ENCODE measurements around the gene SLC46A1.

SLC46A1 gene

DNA sequence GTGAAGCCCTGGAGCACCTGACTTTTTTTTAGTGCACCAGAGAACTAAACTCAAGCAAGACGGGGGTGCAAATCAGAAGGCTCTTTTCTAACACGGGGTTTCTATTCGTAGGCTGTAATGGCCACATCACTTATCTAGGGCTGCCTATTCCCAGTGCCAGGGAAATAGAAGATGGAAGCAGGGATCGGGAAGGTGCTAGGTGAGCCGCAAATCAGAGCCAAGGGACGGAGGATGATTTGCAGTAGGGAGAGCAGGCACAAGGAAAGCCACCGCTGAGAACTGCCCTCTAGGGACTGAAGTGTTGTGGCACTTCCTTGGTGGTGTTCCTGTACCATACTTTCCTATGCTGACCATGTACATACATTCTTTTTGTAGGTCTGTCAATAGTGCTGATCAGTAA is 7.8 kb upstream of the SLC46A1 start:
- Histone ChIP-seq H3K9me2 (replicated peaks; ENCODE audit: insufficient read depth, low read length) (no peaks in the 10 kb centered on the region), H3K36me3 (replicated peaks; ENCODE audit: insufficient read depth, low read length) (no peaks in the 10 kb centered on the region), H3K9ac (ENCODE audit: low read length) (no peak overlapping the region), H3K4me1 (ENCODE audit: low read length) (no peaks in the 10 kb centered on the region), H3K9me3 (replicated peaks; ENCODE audit: insufficient read depth, low read length) (no peaks in the 10 kb centered on the region), H2AFZ (ENCODE audit: low read length) (no peak overlapping the region), H4K20me1 (ENCODE audit: insufficient read depth, low read length) (no peaks in the 10 kb centered on the region), H3K27ac (ENCODE audit: low read length) (no peak overlapping the region), H3K4me3 (ENCODE audit: low read length) (no peak overlapping the region), H3K79me2 (ENCODE audit: low read length) (no peaks in the 10 kb centered on the region), H3K27me3 (replicated peaks; ENCODE audit: insufficient read depth, low read length) (no peaks in the 10 kb centered on the region), H3F3A (ENCODE audit: insufficient read depth, low read length) (no peaks in the 10 kb centered on the region), H3K4me2 (ENCODE audit: low read depth, low read length) (no peak overlapping the region)
- no peak for DNase-seq
- TF ChIP-seq CTCF (IDR thresholded peaks at IDR 0.05; ENCODE audit: low read length) (no peak), EZH2 (optimal IDR thresholded peaks at IDR 0.05; ENCODE audit: low read depth, low read length) (no peak), EZH2phosphoT487 (IDR thresholded peaks at IDR 0.05; ENCODE audit: low read length) (no peak)

- no peaks in the 10 kb centered on the region for H3K27me3 ChIP-seq (replicated peaks; ENCODE audit: insufficient read depth, low read length)
- no peaks in the 10 kb centered on the region for H3F3A ChIP-seq (ENCODE audit: insufficient read depth, low read length)
- no peak for TF ChIP-seq EZH2phosphoT487 (IDR thresholded peaks at IDR 0.05; ENCODE audit: low read length)
- no peak for TF ChIP-seq EZH2 (optimal IDR thresholded peaks at IDR 0.05; ENCODE audit: low read depth, low read length)
- no peak for TF ChIP-seq CTCF (IDR thresholded peaks at IDR 0.05; ENCODE audit: low read length)
- no peaks in the 10 kb centered on the region for H4K20me1 ChIP-seq (ENCODE audit: insufficient read depth, low read length)
- no peaks in the 10 kb centered on the region for H3K79me2 ChIP-seq (ENCODE audit: low read length)
- no peak overlapping the region for H2AFZ ChIP-seq (ENCODE audit: low read length)
- no peaks in the 10 kb centered on the region for H3K9me3 ChIP-seq (replicated peaks; ENCODE audit: insufficient read depth, low read length)
- H3K27ac ChIP-seq (ENCODE audit: low read length), result no peak overlapping the region
- H3K36me3 ChIP-seq (replicated peaks; ENCODE audit: insufficient read depth, low read length), result no peaks in the 10 kb centered on the region
- no peak overlapping the region for H3K4me2 ChIP-seq (ENCODE audit: low read depth, low read length)
- no peak for DNase-seq
- H3K9ac ChIP-seq (ENCODE audit: low read length), result no peak overlapping the region
- H3K9me2 ChIP-seq (replicated peaks; ENCODE audit: insufficient read depth, low read length), result no peaks in the 10 kb centered on the region
- H3K4me1 ChIP-seq (ENCODE audit: low read length), result no peaks in the 10 kb centered on the region
- H3K4me3 ChIP-seq (ENCODE audit: low read length), result no peak overlapping the region
Measured at GRCh38 chr17:28412099-28412498, 6.1 kb upstream of the SLC46A1 start.

DNA sequence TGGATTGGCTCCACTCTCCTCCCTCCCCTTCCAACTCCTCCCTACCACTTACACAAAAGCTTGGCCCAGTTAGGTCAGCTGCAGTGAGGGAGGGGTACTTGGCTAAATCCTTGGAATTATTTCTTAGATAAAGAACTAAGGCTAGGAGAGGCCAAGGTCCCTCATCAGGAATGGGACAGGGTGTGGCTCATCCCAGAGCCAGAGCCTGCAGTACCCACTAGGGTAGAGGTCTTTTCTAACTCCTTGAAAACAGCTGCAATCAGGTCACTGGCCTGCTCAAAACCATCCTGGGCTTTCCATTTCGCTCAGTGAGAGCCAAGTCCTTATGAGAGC is 1.9 kb upstream of the SLC46A1 start:
- Histone ChIP-seq H3K36me3 (replicated peaks; ENCODE audit: insufficient read depth, low read length) (no peaks in the 10 kb centered on the region), H3K4me3 (ENCODE audit: low read length) (no peak overlapping the region), H3K27me3 (replicated peaks; ENCODE audit: insufficient read depth, low read length) (peaks cover 5% of the 10 kb centered on the region; the same call in 1 of the 2 replicates), H3F3A (ENCODE audit: insufficient read depth, low read length) (no peaks in the 10 kb centered on the region), H3K9me3 (replicated peaks; ENCODE audit: insufficient read depth, low read length) (no peaks in the 10 kb centered on the region), H2AFZ (ENCODE audit: low read length) (no peak overlapping the region), H3K9me2 (replicated peaks; ENCODE audit: insufficient read depth, low read length) (no peaks in the 10 kb centered on the region), H4K20me1 (ENCODE audit: insufficient read depth, low read length) (no peaks in the 10 kb centered on the region), H3K9ac (ENCODE audit: low read length) (no peak overlapping the region), H3K4me1 (ENCODE audit: low read length) (no peaks in the 10 kb centered on the region), H3K27ac (ENCODE audit: low read length) (no peak overlapping the region), H3K79me2 (ENCODE audit: low read length) (no peaks in the 10 kb centered on the region), H3K4me2 (ENCODE audit: low read depth, low read length) (no peak overlapping the region)
- no peak for TF ChIP-seq EZH2phosphoT487 (IDR thresholded peaks at IDR 0.05; ENCODE audit: low read length)
- no peak for TF ChIP-seq CTCF (IDR thresholded peaks at IDR 0.05; ENCODE audit: low read length)
- TF ChIP-seq EZH2 (optimal IDR thresholded peaks at IDR 0.05; ENCODE audit: low read depth, low read length), result no peak
- no peak for DNase-seq

All from MM.1S (cell line).